AG04449 (cell line): Measurements from ENCODE around the gene IL6R.

Source experiments
- CTCF ChIA-PET: fragments of 350-600 bp; formaldehyde crosslinking; extraction: SDS; loops from one replicate; lab custom pipeline; 2021; ENCODE audit warnings: antibody characterized with exemption; lab: Yijun Ruan, JAX
- POLR2A ChIA-PET: fragments of 400-600, 350-600 bp; formaldehyde crosslinking; extraction: SDS; loops from one replicate; lab custom pipeline; 2020; ENCODE audit warnings: antibody characterized with exemption, inconsistent platforms; lab: Yijun Ruan, JAX
- DNase-seq: peaks from one replicate; pipeline ENCODE4 v3.0.0-alpha.2; 2010; ENCODE audit warnings: low read depth, low spot score
- H3K4me3 ChIP-seq: 2 replicates; pipeline ENCODE4 v1.5.1; 2011; ENCODE audit warnings: low read depth, mild to moderate bottlenecking, control low read depth, low read length
- CTCF ChIP-seq: IDR thresholded peaks from one replicate; pipeline ENCODE4 v1.5.1; 2011; ENCODE audit warnings: mild to moderate bottlenecking, moderate library complexity, low read length, control low read depth, inconsistent platforms; ENCODE audit not compliant: insufficient read depth; ENCODE audit errors: missing control alignments

Gene IL6R

GRCh38 chr1:154429118-154429517 lies 24.0 kb downstream of the IL6R start:
- ChIA-PET POLR2A (no interaction called here), CTCF (no interaction called here)
- no peak for DNase-seq
- no peak overlapping the region for H3K4me3 ChIP-seq
- no peak for TF ChIP-seq CTCF

- CTCF ChIA-PET = interaction anchor here (0.7 to 2.1 kb wide), 5 partner anchors 9 to 104 kb away, joined by 3 to 7 read pairs (median 3); no protein-coding TSS in a partner anchor
- TF ChIP-seq CTCF = no peak
- H3K4me3 ChIP-seq = no peak overlapping the region
- no peak for DNase-seq
- POLR2A ChIA-PET = no interaction called here
These were observed 24.9 kb downstream of the IL6R start for GRCh38 chr1:154429841-154430611.

- CTCF ChIA-PET = interaction anchor here (0.7 to 2.2 kb wide), 5 partner anchors 10 to 104 kb away, joined by 3 to 8 read pairs (median 3); no protein-coding TSS in a partner anchor
These were observed 25.8 kb downstream of the IL6R start for GRCh38 chr1:154430903-154431302.

DNA sequence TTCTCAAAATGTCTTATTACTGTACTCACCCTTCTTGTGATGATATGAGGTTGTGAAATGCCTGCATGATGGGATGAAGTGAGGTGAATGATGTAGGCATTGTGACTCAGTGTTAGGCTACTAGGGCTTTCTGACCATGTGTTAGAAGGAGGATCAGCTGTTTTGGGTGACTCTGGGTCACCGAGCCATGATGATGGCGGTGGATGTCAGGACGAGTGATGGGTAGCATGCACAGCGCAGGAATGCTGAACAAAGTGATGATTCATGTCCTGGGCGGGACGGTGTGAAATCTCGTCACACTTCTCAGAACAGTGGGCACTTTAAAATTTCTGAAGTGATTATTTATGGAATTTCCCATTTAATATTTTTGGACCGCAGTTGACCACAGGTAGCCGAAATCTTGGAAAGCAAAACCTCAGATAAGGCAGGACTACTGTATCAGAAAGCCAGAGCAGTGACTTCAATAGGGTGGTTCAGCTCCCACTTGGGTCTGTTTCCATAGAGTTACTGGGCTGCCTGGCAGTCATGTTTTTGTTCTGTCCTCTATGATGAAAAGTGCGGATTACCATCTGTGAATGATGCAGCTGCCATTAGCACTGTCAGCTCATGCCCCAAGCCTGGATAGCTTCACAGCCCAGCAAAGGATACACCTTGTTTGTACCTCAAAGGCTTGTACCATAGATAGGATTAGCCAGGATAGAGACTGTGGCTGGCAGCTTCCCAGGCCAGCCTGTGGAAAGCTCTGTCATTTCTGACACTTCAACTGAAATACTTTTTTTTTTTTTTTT lies 26.6 kb downstream of the IL6R start:
- TF ChIP-seq CTCF = no peak
- no peak overlapping the region for H3K4me3 ChIP-seq
- POLR2A ChIA-PET = interaction anchor here (0.6 to 1.5 kb wide), 3 partner anchors 11 to 437 kb away, joined by 3 to 4 read pairs (median 4); no protein-coding TSS in a partner anchor
- peak; percentile 90 for DNase-seq
- CTCF ChIA-PET = interaction anchor here (1.0 to 2.2 kb wide), 5 partner anchors 10 to 105 kb away, joined by 3 to 8 read pairs (median 4); no protein-coding TSS in a partner anchor

More at GRCh38 chr1:154430903-154431302, 25.8 kb downstream of the IL6R start:
- POLR2A ChIA-PET = interaction anchor here (1.0 to 1.5 kb wide), 2 partner anchors 11 to 15 kb away, joined by 4 read pairs; no protein-coding TSS in a partner anchor
- H3K4me3 ChIP-seq = no peak overlapping the region
- no peak for TF ChIP-seq CTCF
- DNase-seq = no peak

DNA sequence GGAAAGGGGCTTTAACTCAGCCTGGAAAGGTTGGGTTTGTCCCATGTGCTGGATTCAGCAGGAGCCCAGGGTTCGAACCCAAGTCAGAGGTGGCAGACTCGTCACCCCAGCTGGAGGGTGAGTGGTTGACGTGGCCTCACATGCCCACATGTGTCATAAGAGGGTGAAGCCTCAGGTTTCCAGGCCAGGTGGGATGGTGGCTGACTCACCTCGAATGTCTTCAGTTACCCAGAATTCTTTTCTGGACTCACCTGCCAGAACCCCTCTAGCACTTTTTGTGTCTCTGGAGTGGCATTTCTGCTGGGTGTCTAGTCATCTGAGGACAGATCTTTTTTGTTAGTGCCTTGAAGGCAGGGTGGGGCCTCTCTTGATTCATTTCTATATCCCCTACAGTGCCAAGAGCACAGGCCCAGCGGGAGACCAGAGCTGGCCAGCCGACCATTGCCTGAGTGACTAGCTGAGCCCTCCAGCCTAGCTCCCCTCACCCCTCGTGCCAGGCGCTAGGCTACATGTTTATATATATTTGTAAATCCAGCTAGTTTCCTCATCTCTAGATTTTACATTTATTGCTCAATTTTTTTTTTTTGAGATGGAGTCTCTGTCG lies 28.1 kb downstream of the IL6R start:
- H3K4me3 ChIP-seq = no peak overlapping the region
- CTCF ChIA-PET = interaction anchor here (2.2 kb wide), 1 partner anchor 8 kb away, joined by 8 read pairs; no protein-coding TSS in a partner anchor
- TF ChIP-seq CTCF = no peak
- POLR2A ChIA-PET = no interaction called here
- DNase-seq = no peak
